Motor neuron (in vitro differentiated cells): ENCODE results near the gene TBX20. TPM values are rescaled to one million over a fixed set of nuclear protein-coding genes. Genes with fewer than 3 reads are reported as not detected.
"Not testable (repeated sequence)": the region's sequence is repeated elsewhere in the genome, so short reads cannot be mapped to it uniquely, and the experiment has no call there.

ENCODE experiments used
- ATAC-seq, 8 experiments: fragments of 200-7000 bp; cut with Tn5 transposase; replicated peaks in 6 of 8; 2 replicates each; pipeline ENCODE4 v1.8.0; 2021; ENCODE audit warnings: mild to moderate bottlenecking in 8 of 8, moderate library complexity in 8 of 8
- H3K27ac ChIP-seq, 2 donors: fragments of 250-450 bp; sonication (Bioruptor Pico); 2 replicates each; pipeline ENCODE4 v1.9.0; 2021; ENCODE audit warnings: antibody characterized with exemption in 2 of 2, mild to moderate bottlenecking in 2 of 2, moderate library complexity in 1 of 2
- H3K4me1 ChIP-seq, 2 donors: fragments of 250-450 bp; sonication (Bioruptor Pico); replicated peaks in 1 of 2; 2 replicates each; pipeline ENCODE4 v1.6.1; 2021; ENCODE audit warnings: antibody characterized with exemption in 2 of 2, mild to moderate bottlenecking in 2 of 2, moderate library complexity in 1 of 2
- H3K4me3 ChIP-seq, 5 donors: fragments of 250-450 bp; sonication (Bioruptor Pico); 2 replicates each; pipeline ENCODE4 v1.9.0; 2021; ENCODE audit warnings: antibody characterized with exemption in 5 of 5, mild to moderate bottlenecking in 5 of 5, moderate library complexity in 4 of 5
- WGBS, 10 experiments: fragments of 450-650 bp; shearing (Covaris generic); methylation state at CpG; one replicate each; pipeline ENCODE4 v1.0.0; 2022; 5-methylcytosine and 5-hydroxymethylcytosine counted together
- in situ Hi-C, 9 experiments: fragments of 400-800 bp; cut with MboI; loops; one replicate each; pipeline ENCODE4 v1.15.0; 2021; ENCODE audit warnings: low sequenced_read_pairs in 9 of 9, low pct_unique_long_range_greater_than_20kb in 2 of 9; ENCODE audit not compliant: unreplicated experiment in 9 of 9
- total RNA-seq, 8 experiments: library from RNA; unstranded; fragments of 300-600 nt; gene quantifications; 2 replicates each; pipeline versions ENCODE4 v1.2.3 to v1.2.4, GENCODE V29; 2022

Gene TBX20
- total RNA-seq, 8 experiments from 2014 or later, result 0.09 to 0.43 (median 0.17) TPM; not detected in 3

DNA sequence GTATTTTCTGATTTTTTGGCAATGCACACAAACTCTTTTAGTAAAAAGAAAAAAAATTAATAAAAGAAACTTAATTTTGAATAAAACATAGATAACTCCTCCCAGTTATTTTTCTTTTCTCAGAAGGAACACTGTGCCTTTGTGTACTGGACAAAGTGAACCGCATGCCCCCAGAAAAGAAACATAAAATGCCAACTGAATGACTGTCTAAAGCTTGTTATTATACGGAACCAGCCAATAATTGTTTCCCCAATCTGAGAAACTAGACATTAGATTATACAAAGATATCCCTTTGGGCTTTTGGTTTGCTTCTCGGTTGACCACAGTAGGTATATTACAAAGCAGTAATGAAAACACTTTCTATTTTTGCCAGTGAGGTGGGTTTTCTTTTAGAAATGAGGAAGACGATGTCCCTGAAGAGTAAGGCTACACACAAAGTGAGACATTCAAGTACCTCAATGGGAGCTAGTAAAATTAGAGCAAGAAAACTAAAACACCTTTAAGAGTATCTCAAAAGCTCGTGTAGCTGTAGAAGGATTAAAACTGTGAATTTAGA lies 25.3 kb downstream of the TBX20 start:
- H3K4me3 ChIP-seq, in situ Hi-C loops, H3K27ac ChIP-seq, ATAC-seq, H3K4me1 ChIP-seq: not testable (repeated sequence)
- WGBS, 10 experiments, result 0 to 100% (median 88%) methylated on average over 1 to 4 of the region's 5 CpGs; no CpG with 5 or more reads in 2 of the 10 experiments

DNA sequence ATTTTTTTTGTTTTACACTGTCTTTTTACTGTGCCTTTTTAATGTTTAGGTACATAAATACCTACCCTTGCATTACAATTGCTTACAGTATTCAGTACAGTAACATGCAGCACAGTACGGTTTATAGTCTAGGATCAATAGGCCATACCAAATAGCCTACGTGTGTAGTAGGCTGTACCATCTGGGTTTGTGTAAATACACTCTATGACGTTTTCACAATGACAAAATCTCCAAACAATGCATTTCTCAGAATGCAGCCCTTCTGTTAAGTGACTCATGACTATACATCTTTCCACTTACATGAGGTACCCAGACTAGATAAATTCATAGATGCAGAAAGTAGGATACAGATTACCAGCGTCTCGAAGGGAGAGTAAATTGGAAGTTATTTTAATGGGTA lies 26.5 kb downstream of the TBX20 start:
- H3K4me1 ChIP-seq, in situ Hi-C loops, H3K27ac ChIP-seq, H3K4me3 ChIP-seq: not testable (repeated sequence)
- ATAC-seq, result peak in 1 of 8 experiments; percentile 48
- WGBS, 10 experiments, result 0 to 100% (median 76%) methylated on average over 1 to 4 of the region's 5 CpGs; no CpG with 5 or more reads in 4 of the 10 experiments

DNA sequence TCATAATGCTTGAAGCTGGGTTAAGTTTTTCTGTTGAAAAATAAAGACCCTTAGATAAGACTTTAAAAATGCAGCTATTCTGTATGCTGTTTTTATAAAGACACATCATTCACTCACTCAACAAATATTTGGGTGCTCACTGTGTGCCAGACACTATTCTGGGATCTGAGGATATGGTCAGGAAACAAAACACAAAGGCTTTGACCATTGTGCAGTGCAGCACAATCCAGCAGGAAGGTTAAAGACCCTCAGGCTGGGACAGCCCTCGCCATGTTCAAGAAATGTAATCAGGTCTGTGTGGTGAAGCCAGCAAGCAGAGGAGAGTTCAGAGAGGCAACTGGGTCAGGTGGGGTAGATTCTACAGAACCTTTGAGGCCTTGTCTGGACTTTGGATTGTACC lies 31.5 kb downstream of the TBX20 start:
- H3K27ac ChIP-seq, H3K4me1 ChIP-seq, in situ Hi-C loops, ATAC-seq, H3K4me3 ChIP-seq: not testable (repeated sequence)
- 57 to 100% (median 73%) methylated on average over 1 of the region's 1 CpG; no CpG with 5 or more reads in 6 of the 10 experiments for WGBS, 10 experiments

DNA sequence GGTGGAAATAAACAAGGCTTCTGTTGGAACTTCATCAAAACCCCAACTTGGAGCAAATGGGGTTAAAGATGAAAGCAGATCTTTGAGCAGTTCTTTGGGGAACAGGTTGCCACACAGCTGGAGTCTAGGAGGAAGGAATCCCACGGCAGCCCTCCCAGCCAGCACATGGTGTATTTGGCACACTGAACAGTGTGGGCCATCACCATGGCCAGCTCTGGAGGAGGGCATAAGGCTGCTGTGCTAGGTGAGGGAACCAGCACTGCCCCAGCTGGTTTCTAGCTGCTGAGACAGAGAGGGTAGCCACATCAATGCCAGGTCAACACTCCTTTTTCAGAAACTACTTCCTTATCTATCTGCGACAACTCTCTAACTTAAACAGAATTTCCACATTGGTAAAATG lies 33.7 kb downstream of the TBX20 start:
- H3K4me1 ChIP-seq, ATAC-seq, H3K4me3 ChIP-seq, in situ Hi-C loops, H3K27ac ChIP-seq: not testable (repeated sequence)
- 100% methylated on average over 1 of the region's 2 CpGs; no CpG with 5 or more reads in 8 of the 10 experiments for WGBS, 10 experiments

DNA sequence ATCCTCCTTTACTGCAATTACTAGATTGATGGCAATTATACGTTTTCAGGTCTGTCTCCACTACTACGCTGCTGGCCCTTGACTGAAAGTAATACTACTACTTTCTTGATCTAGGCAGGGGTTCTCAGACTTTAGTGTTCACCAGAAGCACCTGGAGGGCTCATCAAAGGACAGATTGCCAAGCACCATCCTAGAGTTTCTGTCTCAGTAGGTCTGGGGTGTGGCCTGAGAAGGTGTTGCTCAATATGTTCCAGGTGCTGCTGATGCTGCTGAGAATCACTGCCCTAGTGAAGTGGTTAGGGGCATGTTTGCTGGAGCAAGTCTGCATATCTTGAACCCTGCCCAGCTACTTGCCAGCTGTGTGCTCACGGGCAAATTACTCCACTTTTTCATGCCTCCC lies 37.9 kb downstream of the TBX20 start:
- ATAC-seq, result not testable (repeated sequence)

DNA sequence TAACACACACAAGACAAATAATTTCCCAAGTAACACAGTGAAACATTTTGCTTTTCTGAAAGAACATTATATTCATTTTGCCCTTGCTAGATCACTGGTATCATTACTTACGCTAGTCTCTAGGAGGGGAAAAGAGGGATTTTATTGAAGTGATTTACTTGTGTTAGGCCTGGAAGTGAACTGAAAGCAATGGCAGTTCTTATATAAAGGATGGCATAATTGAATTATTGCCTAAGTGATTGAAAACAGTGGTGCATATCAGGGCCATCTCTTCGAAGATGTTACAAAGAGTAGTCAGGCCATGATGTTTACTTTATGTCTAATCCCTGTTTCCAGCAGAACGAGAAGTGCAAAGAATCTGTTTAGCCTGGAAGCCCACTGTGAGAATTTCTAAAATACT lies 38.8 kb downstream of the TBX20 start:
- H3K4me1 ChIP-seq, H3K27ac ChIP-seq, H3K4me3 ChIP-seq, ATAC-seq, in situ Hi-C loops: not testable (repeated sequence)
- 80 to 100% (median 90%) methylated on average over 1 of the region's 3 CpGs; no CpG with 5 or more reads in 6 of the 10 experiments for WGBS, 10 experiments

More for the DNA sequence above, 37.9 kb downstream of the TBX20 start:
- H3K4me1 ChIP-seq, H3K27ac ChIP-seq, in situ Hi-C loops, H3K4me3 ChIP-seq: not testable (repeated sequence)
- WGBS, 10 experiments, result 60 to 100% (median 63%) methylated on average over 1 of the region's 3 CpGs; no CpG with 5 or more reads in 7 of the 10 experiments

DNA sequence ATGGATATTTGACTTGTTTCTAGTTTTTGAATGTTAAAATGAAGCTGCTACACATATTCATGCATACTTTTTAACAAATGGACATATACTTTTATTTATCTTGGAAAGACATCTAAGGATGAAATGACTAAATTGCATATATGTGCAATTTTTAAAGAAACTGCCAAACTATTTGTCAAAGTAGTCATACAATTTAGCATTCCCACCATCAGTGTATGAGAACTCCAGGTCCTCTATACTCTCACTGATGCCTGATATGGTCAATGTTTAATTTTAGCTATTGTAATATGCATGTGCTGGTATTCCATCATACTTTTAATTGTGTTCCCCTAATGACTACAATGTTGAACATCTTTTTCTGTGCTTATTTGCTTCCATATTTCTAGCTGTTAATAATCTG lies 47.0 kb downstream of the TBX20 start:
- in situ Hi-C loops, H3K4me1 ChIP-seq, H3K4me3 ChIP-seq, H3K27ac ChIP-seq: not testable (repeated sequence)
- peak in 3 of 8 experiments; percentile 44 to 88 (median 62) for ATAC-seq

DNA sequence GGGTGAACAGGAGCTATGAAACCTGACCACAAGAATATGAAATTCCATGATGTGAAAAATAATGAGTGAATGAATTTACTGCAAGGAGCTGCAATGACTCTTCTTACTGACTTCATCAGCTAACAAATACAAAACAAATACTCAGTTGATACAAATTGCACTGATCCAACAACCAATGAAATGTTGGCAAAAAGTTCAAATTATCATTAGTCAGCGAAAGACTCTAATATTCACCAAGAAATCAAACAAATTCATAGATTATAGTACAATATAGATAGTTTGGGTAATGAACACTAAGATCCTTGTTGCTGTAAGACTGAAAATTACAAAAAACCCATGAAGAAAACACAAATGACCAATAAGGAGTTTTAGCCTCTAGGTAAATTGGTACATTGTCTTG lies 49.0 kb downstream of the TBX20 start:
- 50 to 100% (median 82%) methylated on average over 1 of the region's 1 CpG; no CpG with 5 or more reads in 4 of the 10 experiments for WGBS, 10 experiments
- H3K4me3 ChIP-seq, in situ Hi-C loops, H3K27ac ChIP-seq, H3K4me1 ChIP-seq, ATAC-seq: not testable (repeated sequence)

DNA sequence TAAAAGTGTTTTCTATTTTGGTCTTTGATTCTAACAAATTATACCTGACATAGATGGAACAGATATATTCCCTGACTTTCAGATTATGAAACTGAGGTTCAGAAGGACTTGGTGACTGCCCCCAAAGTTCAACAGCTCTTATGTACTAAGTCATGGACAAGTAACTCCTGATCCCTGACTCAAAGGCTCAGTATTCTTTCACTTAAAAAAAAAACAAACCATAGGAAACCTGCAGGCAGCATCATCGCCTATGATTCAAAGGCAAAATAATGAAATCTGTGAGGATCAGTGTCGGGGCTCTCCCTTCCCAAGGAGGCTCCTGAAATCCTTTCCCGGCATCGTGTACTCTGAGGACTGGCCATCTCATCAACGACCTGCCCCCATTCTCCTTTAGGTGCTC lies 49.9 kb downstream of the TBX20 start:
- ATAC-seq, in situ Hi-C loops, H3K4me1 ChIP-seq, H3K4me3 ChIP-seq, H3K27ac ChIP-seq: not testable (repeated sequence)
- WGBS, 10 experiments, result 0 to 82% (median 0%) methylated on average over 1 to 2 of the region's 5 CpGs; no CpG with 5 or more reads in 7 of the 10 experiments

DNA sequence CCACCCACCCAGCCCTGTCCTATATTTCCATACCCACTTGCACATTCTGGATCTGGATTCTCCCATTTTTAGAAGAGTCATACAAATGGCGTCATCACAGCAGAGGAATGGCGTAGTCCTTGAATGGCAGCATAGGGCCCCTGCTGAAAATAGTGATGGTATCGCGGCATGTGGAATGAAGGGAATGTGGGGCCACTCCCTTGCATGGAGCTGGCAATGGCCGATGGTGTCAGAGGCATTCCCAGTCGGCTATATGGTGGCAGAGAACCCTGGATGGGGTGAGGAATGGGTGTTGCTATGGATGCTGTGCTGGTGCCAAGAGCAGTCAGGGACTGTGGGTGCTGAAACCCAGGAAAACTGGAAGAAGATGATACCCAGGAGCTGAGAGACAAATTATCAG lies 51.5 kb downstream of the TBX20 start:
- ATAC-seq, in situ Hi-C loops, H3K27ac ChIP-seq: not testable (repeated sequence)

DNA sequence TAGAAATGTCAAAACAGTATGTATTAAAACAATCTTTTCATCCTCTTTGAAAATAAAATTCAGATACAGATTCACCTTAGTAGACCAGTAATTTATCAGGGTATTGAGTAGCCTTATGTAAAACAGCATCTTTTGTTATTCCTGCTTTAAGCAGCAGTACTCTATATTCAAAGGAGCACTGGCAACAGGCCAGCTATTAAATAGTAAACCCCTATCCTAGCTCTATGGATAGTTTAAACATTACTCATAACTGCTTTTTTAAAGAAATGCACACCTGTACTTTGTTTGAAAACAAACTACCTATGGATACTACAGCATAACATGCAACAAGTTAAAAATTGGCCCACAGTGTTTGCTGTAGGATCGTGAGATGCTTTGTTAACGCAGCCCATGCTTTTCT lies 53.7 kb downstream of the TBX20 start:
- in situ Hi-C loops, H3K27ac ChIP-seq, H3K4me1 ChIP-seq, ATAC-seq, H3K4me3 ChIP-seq: not testable (repeated sequence)
- WGBS, 10 experiments, result 40 to 80% methylated on average over 1 to 2 of the region's 2 CpGs; no CpG with 5 or more reads in 8 of the 10 experiments

More for the DNA sequence above, 51.5 kb downstream of the TBX20 start:
- not testable (repeated sequence) for H3K4me3 ChIP-seq, H3K4me1 ChIP-seq
- WGBS, 10 experiments, result 100% methylated on average over 1 of the region's 6 CpGs; no CpG with 5 or more reads in 9 of the 10 experiments

DNA sequence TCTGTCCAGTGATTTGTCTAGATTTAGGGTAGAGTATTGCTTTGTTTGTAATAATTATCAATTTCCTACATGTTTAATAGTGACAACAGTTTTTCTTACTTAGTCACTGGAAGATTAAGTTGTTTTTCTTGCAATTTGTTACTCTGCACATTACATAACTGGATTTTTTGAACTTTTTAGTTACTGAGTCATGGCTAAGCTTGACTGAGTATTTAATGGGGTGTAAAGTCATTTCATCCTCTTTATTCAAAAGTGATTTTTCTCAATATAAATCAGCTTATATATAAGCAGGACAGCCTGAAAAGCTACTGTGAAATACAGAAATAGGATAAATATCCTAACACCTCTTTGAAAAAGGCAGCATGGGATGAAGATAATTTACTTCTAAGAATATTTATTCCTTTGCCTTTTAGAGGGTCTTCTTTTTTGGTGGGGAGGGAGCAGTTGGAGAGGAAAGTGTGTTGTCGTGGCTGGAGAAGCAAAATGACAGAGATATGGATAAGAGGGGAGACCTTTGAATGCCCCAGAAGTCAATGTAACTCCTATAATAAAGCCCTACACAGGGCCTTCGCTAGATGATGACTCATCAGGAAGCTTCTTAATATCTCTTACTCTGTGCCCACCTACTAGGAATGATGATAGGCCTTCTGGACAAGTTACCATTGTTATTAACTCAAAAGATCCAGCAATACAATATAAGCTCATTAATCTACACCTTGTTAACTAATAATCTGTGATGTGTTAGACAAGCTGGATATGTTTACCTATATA lies 55.3 kb downstream of the TBX20 start:
- H3K4me3 ChIP-seq, H3K4me1 ChIP-seq, H3K27ac ChIP-seq: not testable (repeated sequence)
- WGBS, 10 experiments, result 50 to 100% (median 89%) methylated on average over 1 to 2 of the region's 2 CpGs; no CpG with 5 or more reads in 5 of the 10 experiments
- ATAC-seq, result peak in 2 of 8 experiments; percentile 40 to 93
- in situ Hi-C loops, result loop anchor here in 2 of 9 experiments (25.0 kb wide), 2 partner anchors 136 to 314 kb away; no protein-coding TSS in a partner anchor

DNA sequence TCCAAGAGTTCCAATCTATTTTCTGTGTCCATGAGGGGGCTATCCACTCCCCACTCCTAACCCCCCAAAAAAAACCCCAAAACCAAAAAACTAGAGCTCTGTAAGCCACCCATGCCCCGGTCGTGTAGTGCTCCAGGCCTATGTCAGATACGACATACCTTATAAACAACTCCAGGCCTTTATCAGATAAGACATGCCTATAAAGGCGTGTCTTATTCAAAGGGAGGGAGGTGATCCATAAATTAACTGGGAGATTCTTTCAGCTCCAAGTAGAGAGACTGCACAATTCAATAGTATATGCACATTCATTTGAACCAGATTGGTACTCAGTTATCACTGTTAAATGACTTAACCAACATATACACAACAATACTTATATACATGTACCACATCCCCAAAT lies 62.3 kb downstream of the TBX20 start:
- in situ Hi-C loops, result loop anchor here in 2 of 9 experiments (25.0 kb wide), 2 partner anchors 129 to 321 kb away; no protein-coding TSS in a partner anchor
- WGBS, 10 experiments, result 57 to 100% (median 79%) methylated on average over 1 to 2 of the region's 4 CpGs; no CpG with 5 or more reads in 7 of the 10 experiments
- ATAC-seq, result peak in 3 of 8 experiments; percentile 27 to 86 (median 67)
- H3K4me1 ChIP-seq, H3K4me3 ChIP-seq, H3K27ac ChIP-seq: not testable (repeated sequence)
